NCI-H1694 (cell line): ENCODE data around the gene ARMH3.
A peak's percentile ranks its signal among the peaks of the same experiment; 100 is the strongest.

Experiments
- DNase-seq: peaks from one replicate; lab custom pipeline; 2025; lab: John Stamatoyannopoulos, UW

ARMH3 gene

GRCh38 chr10:101856626-101857025, 199.3 kb downstream of the ARMH3 start:
- no peak for DNase-seq

GRCh38 chr10:101851411-101852116, 204.4 kb downstream of the ARMH3 start:
- DNase-seq: no peak

GRCh38 chr10:101850749-101851148, 205.2 kb downstream of the ARMH3 start:
- no peak for DNase-seq

GRCh38 chr10:101848894-101849351, 207.1 kb downstream of the ARMH3 start:
- no peak for DNase-seq

- DNase-seq: no peak
Measured at GRCh38 chr10:101848408-101848807, 207.6 kb downstream of the ARMH3 start.

GRCh38 chr10:101845893-101846292, 210.1 kb downstream of the ARMH3 start:
- no peak for DNase-seq

GRCh38 chr10:101843032-101844021, 212.6 kb downstream of the ARMH3 start, which contains the start of gene KCNIP2:
Gene KCNIP2, minus strand, starts transcription at chr10:101843800. Its CDS starts 232 bp downstream, at chr10:101843568.
- DNase-seq: no peak

- DNase-seq: no peak
Measured at GRCh38 chr10:101841826-101842225, 214.1 kb downstream of the ARMH3 start.

GRCh38 chr10:101840741-101841453, 215.1 kb downstream of the ARMH3 start:
- peak; percentile 64 for DNase-seq

- no peak for DNase-seq
Measured at GRCh38 chr10:101840102-101840684, 215.8 kb downstream of the ARMH3 start.

- DNase-seq: no peak
Measured at GRCh38 chr10:101839416-101840063, 216.4 kb downstream of the ARMH3 start.

- DNase-seq: no peak
Measured at GRCh38 chr10:101839002-101839401, 217.0 kb downstream of the ARMH3 start.

- no peak for DNase-seq
Measured at GRCh38 chr10:101838416-101838970, 217.5 kb downstream of the ARMH3 start.

- DNase-seq: no peak
Measured at GRCh38 chr10:101837748-101838147, 218.2 kb downstream of the ARMH3 start.

GRCh38 chr10:101835362-101835761, 220.6 kb downstream of the ARMH3 start:
- DNase-seq: no peak

- DNase-seq: no peak
Measured at GRCh38 chr10:101834341-101834740, 221.6 kb downstream of the ARMH3 start.

GRCh38 chr10:101833466-101833865, 222.5 kb downstream of the ARMH3 start:
- no peak for DNase-seq

- no peak for DNase-seq
Measured at GRCh38 chr10:101832325-101832771, 223.6 kb downstream of the ARMH3 start.

- DNase-seq: no peak
Measured at GRCh38 chr10:101831169-101831811, 224.7 kb downstream of the ARMH3 start.
